HG03469 (cell line): Measurements from ENCODE around the gene PARD3.
"Not testable (repeated sequence)": the region's sequence is repeated elsewhere in the genome, so short reads cannot be mapped to it uniquely, and the experiment has no call there.

Experiments used
- ATAC-seq: cut with Tn5 transposase; IDR thresholded peaks from one replicate; pipeline ENCODE4 v1.9.1; 2021; ENCODE audit warnings: mild to moderate bottlenecking, moderate library complexity, moderate number of reproducible peaks; ENCODE audit not compliant: unreplicated experiment

The PARD3 gene

DNA sequence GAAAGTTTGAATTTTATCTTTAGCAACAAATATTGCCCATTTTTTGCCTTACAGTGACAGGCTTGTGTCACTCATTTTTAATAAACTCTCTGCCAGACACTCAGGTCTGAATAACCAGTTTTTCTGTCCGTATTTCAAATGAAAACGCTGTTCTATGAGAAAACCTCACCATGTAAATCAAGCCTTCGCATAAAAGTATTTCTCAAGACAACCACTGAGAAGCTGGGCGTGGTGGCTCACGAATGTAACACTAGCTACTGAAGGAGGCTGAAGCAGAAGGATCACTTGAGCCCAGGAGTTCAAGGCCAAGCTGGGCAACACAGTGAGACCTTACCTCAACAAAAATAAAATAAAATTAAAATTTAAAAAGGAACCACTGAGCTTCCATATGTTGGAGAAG, 339.3 kb downstream of the PARD3 start:
- ATAC-seq: no peak

GRCh38 chr10:34475274-34475646, 339.8 kb downstream of the PARD3 start:
- no peak for ATAC-seq

- ATAC-seq: no peak
Observed at GRCh38 chr10:34474555-34475273, 340.4 kb downstream of the PARD3 start.

GRCh38 chr10:34474009-34474376, 341.1 kb downstream of the PARD3 start:
- ATAC-seq: no peak

DNA sequence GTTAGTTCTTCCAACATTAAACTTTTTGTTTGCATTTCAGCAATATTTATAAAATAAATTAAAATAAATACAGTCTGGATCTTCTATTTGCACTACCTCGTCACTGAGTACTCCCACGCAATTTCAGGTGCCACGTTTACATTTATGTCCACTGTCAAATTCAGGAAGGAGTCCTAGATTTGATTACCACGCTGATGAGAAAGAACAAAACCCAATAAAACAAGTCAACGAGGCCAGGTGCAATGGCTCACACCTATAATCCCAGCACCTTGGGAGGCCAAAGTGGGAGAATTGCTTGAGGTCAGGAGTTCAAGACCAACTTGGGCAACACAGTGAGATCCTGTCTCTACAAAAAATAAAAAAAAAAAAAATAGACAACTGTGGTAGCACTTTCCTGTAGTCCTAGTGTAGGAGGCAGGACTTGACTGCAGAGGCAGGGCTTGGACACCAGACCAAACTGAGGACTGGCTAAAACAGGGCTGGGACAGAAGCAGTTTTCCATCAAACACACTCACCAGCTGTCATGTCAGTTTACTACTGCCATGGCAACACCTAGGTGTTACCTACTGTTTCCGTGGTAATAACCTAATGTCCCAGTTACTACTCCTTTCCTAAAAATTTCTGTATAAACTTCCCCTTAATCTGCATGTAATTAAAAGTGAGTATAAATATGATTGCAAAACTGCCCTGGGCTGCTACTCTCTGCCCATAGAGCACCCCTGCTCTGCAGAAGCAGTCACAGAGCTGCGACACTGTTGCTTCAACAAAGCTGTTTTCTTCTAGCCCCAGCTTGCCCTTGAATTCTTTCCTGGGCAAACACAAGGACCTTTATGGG, 341.7 kb downstream of the PARD3 start:
- ATAC-seq: no peak

DNA sequence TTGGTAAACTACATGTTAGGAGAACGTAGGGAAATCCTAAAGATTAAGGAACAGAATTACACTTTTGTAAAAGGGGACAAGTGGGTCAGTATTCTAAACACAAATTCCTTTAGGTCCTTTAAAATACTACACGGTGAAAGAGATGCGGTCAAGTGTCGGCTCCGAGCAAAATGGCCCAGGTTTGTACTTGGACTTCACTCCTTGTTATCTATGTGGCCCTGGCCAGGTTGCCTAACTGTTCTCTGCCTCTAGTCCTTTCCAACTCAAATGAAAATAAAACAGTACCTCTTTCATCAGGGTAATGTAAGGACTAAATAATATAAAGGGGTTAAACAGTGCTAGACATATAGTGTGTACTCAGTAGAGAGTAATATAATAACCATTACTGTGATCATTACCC, 344.8 kb downstream of the PARD3 start:
- no peak for ATAC-seq

DNA sequence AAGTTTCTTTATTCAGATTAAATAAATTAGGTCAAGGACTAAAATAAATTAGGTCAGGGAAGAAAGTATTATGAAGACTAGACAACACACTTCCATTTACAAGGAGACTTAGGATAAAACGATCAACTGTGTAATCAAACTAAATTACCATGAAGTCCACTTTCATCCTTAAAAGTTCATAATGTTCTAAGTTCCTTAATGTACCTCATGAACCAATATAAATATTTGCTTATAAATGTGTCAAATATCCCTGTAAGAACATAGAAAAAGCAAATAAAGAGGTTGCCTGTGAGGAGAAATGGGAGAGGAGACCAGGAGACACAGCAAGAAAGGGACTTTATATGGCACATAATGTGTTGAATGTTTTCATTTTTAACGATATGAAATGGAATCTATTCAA, 345.6 kb downstream of the PARD3 start:
- ATAC-seq: no peak

GRCh38 chr10:34467902-34468301, 347.2 kb downstream of the PARD3 start:
- no peak for ATAC-seq

DNA sequence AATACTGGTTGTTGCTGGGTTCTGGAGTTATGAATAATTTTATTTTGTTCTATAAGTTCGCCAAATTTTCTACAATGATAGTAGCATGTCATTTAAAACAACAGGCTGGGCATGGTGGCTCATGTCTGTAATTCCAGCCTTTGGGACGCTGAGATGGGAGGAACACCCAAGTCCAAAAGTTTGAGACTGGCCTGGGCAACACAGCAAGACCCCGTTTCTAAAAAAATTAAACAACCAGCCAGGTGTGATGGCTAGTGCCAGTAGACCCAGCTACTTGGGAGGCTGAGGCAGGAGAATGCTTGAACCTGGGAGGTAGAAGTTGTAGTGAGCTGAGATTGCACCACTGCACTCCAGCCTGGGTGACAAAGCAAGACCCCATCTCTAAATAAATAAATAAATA, 347.7 kb downstream of the PARD3 start:
- no peak for ATAC-seq

DNA sequence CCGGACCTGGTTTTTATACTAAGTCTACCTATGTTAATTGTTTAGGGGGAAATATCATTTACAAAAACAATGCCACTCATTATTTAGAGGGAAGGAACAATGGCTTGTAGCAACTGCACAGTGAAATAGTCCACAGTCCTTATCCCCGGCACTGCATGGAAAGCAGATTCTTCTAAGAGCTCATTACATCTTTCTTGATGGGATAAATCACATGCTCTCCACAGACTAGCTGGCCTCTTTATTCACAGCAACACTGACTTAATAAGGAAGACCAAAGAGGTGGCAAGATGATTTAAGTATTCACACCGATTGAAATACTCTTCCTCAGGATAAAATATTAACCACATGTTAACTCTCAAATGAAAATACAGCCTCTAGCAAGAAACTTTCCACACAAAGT, 349.4 kb downstream of the PARD3 start:
- no peak for ATAC-seq

GRCh38 chr10:34464591-34464990, 350.5 kb downstream of the PARD3 start:
- no peak for ATAC-seq

DNA sequence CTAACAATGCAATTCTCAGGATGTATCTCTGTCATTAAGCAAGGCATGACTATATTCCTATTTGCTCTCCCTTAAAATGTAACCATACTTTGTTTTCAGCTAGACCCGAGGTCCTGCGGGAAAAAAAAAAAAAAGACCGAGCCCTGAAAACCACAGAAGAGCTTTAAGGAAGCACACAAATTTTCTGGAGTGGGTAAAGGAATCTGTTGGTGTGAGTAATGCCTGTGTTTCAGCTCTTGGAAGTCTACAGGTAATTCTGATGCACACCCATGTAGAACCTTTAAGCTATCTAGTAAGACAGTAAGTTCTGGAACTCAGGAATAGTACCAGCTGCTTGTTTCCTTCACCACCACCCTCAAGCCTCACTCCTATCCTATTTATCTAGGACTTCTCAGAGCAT, 351.1 kb downstream of the PARD3 start:
- ATAC-seq: no peak

GRCh38 chr10:34462993-34463392, 352.1 kb downstream of the PARD3 start:
- no peak for ATAC-seq

DNA sequence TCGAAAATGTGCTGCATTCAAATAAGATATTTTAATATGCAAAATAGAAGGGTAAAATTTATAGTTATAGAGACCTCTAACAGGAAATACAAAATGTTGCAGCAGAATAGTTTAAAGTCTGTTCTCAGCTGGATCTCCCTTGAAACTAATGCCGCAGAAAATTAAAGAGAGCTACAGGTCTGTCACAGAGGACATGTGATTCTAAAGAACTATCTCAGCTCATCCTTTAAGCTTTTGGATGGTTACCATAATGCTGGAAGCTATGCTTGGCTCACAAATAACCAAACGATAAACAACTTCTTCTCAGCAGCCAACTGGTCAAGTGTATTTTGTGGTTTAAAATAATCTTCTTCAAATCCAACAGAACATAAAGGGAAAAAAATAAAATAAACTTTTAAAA, 353.0 kb downstream of the PARD3 start:
- ATAC-seq: no peak

DNA sequence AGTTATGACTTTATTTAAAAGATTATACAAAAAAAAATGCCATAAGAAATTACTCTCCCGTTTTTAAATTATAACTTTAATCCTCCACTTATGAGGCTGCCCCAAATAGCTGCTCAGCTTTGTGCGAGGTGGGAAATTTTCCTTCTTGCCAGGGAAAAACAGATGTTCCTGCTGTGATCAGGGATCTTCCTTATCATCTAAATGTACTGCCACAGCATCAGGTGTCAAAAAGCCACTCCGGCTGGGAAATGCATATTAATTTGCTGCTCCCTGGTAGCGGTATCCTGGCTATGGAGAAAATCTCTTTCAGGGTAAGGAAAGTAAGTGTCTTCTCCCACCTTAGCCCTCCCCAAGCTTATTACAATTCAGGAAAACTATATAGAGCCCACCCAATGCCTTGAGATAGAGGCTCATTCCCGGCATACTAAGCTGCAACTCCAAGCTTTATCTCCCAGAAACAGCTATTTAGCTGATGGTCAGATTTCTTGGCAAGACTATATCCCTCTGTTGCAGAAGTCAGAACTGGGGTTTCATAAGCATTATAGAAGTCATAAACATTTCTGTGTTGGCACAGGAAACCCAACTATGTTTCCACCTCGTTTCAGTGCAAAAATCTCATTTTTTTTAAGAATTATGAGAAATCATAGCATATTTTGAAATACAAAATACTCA, 360.4 kb downstream of the PARD3 start:
- ATAC-seq: no peak

- ATAC-seq: no peak
Observed at GRCh38 chr10:34449836-34450235, 365.3 kb downstream of the PARD3 start.

- ATAC-seq: no peak
Observed at GRCh38 chr10:34446049-34446448, 369.0 kb downstream of the PARD3 start.

GRCh38 chr10:34444223-34445183, 370.6 kb downstream of the PARD3 start:
- no peak for ATAC-seq

- not testable (repeated sequence) for ATAC-seq
Observed at GRCh38 chr10:34439386-34439785, 375.7 kb downstream of the PARD3 start.

DNA sequence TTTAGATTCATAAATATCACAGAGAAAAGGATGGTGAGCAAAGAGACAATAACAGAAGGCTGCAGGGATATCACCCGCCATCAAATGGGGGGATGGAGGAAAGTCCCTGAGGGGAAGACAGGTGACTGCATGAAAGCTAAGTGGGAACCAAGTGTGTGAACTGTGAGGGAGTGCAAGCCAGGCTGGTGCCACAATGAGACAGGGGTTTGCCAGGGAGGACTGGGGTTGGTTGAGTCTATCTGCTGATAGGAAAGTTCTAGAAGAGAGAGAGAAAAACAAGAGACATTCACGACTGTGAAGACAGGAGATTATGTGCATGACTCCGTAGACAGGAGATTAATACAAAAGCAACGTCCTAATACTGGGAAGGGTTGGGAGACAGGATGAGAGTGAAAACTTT, 376.4 kb downstream of the PARD3 start:
- ATAC-seq: no peak

DNA sequence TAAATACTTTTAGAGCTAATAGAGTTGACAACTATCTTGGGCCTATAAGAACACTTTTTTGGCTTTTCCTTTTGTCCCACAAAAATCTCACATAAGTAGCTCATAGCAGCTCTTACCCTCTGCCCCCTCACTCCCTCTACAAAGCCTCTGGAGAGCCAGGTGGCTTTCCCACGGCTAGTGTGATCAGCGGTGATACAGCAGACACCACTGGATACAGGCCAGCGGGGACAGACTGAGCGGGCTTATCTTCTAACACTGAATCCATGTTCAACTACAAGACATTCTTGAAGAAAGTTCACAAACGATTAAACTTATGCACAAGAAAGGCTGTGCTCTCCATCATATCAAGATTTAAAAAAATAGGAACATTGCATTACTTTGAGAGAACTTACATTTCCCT, 377.2 kb downstream of the PARD3 start:
- no peak for ATAC-seq
